IMR-90 (cell line): Measurements from ENCODE around the gene PIPOX. TPM values are rescaled to one million over a fixed set of nuclear protein-coding genes. Genes with fewer than 3 reads are reported as not detected.

Experiments used
- ATAC-seq: fragments of 200-7000 bp; cut with Tn5 transposase; 2 replicates; pipeline ENCODE4 v1.9.1; 2020; ENCODE audit warnings: low read depth, mild to moderate bottlenecking, moderate library complexity
- BruUV-seq: library from RNA; stranded (reverse); fragments of 400-500 nt; replicated peaks from 2 replicates; lab custom pipeline; 2021; lab: Mats Ljungman, UMichigan
- CTCF ChIA-PET: fragments of 300-600 bp; formaldehyde crosslinking; extraction: SDS; loops from one replicate; lab custom pipeline; 2021; ENCODE audit warnings: antibody characterized with exemption; lab: Yijun Ruan, JAX
- POLR2A ChIA-PET: fragments of 300-600 bp; sonication (Branson Sonifier 250); formaldehyde crosslinking; loops from one replicate; lab custom pipeline; 2022; ENCODE audit warnings: antibody characterized with exemption; ENCODE audit not compliant: unreplicated experiment; lab: Charles Lee
- DNase-seq: peaks from one replicate; pipeline ENCODE4 v3.0.0; 2013
- H2AFZ ChIP-seq: replicated peaks from 2 replicates; pipeline ENCODE3; 2013; ENCODE audit warnings: low read length, mild to moderate bottlenecking; ENCODE audit not compliant: poor library complexity
- H2AK5ac ChIP-seq: 2 replicates; pipeline ENCODE4 v1.6.1; 2013; ENCODE audit warnings: low read depth, low read length, inconsistent platforms
- H2AK9ac ChIP-seq: replicated peaks from 2 replicates; pipeline ENCODE3; 2013; ENCODE audit warnings: mild to moderate bottlenecking, low read depth, low read length, moderate library complexity; ENCODE audit not compliant: poor library complexity
- H2BK120ac ChIP-seq: 2 replicates; pipeline ENCODE4 v1.6.1; 2013; ENCODE audit warnings: low read depth, low read length, inconsistent platforms
- H2BK15ac ChIP-seq: 3 replicates; pipeline ENCODE4 v1.6.1; 2013; ENCODE audit warnings: low read depth, low read length, inconsistent platforms
- H2BK20ac ChIP-seq: 2 replicates; pipeline ENCODE4 v1.6.1; 2013; ENCODE audit warnings: low read depth, mild to moderate bottlenecking, inconsistent platforms, low read length, moderate library complexity
- H2BK5ac ChIP-seq: 2 replicates; pipeline ENCODE4 v1.6.1; 2013; ENCODE audit warnings: mild to moderate bottlenecking, low read depth, low read length, inconsistent platforms; ENCODE audit not compliant: poor library complexity, severe bottlenecking
- H3K14ac ChIP-seq: replicated peaks from 2 replicates; pipeline ENCODE4 v1.6.1; 2013; ENCODE audit warnings: low read depth, low read length, inconsistent platforms
- H3K18ac ChIP-seq: 2 replicates; pipeline ENCODE4 v1.6.1; 2013; ENCODE audit warnings: low read depth, low read length, control low read depth
- H3K23ac ChIP-seq: 2 replicates; pipeline ENCODE4 v1.6.1; 2013; ENCODE audit warnings: low read depth, low read length, inconsistent platforms
- H3K27ac ChIP-seq: 2 replicates; pipeline ENCODE4 v1.5.1; 2013; ENCODE audit warnings: mild to moderate bottlenecking, control low read depth, low read length; ENCODE audit not compliant: insufficient read depth
- H3K27me3 ChIP-seq: 2 replicates; pipeline ENCODE4 v1.6.1; 2013; ENCODE audit warnings: low read length; ENCODE audit not compliant: control insufficient read depth, insufficient read depth
- H3K36me3 ChIP-seq: 2 replicates; pipeline ENCODE4 v1.6.1; 2013; ENCODE audit warnings: low read length, mixed read lengths; ENCODE audit not compliant: control insufficient read depth, insufficient read depth
- H3K4ac ChIP-seq: 2 replicates; pipeline ENCODE4 v1.6.1; 2013; ENCODE audit warnings: low read depth, low read length, inconsistent platforms
- H3K4me1 ChIP-seq: 2 replicates; pipeline ENCODE4 v1.6.1; 2013; ENCODE audit warnings: low read length, mixed read lengths; ENCODE audit not compliant: control insufficient read depth, insufficient read depth
- H3K4me2 ChIP-seq: 2 replicates; pipeline ENCODE4 v1.6.1; 2013; ENCODE audit warnings: low read depth, mild to moderate bottlenecking, control low read depth, low read length, moderate library complexity
- H3K4me3 ChIP-seq: 2 replicates; pipeline ENCODE4 v1.5.1; 2013; ENCODE audit warnings: low read depth, mild to moderate bottlenecking, control low read depth, low read length, moderate library complexity; ENCODE audit not compliant: insufficient read depth
- H3K56ac ChIP-seq: 2 replicates; pipeline ENCODE4 v1.6.1; 2013; ENCODE audit warnings: low read length, inconsistent platforms; ENCODE audit not compliant: insufficient read depth; ENCODE audit errors: extremely low read depth
- H3K79me1 ChIP-seq, 2 experiments: 2 replicates each; pipeline ENCODE4 v1.6.1; 2013; ENCODE audit warnings: low read length in 2 of 2, inconsistent platforms in 1 of 2, low read depth in 1 of 2
- H3K9ac ChIP-seq: 2 replicates; pipeline ENCODE4 v1.6.1; 2013; ENCODE audit warnings: low read depth, low read length, control low read depth
- H3K9me1 ChIP-seq: 2 replicates; pipeline ENCODE4 v1.6.1; 2013; ENCODE audit warnings: low read length, inconsistent platforms; ENCODE audit not compliant: insufficient read depth
- H3K9me3 ChIP-seq: 2 replicates; pipeline ENCODE4 v1.6.1; 2013; ENCODE audit warnings: low read length; ENCODE audit not compliant: control insufficient read depth, insufficient read depth
- H4K20me1 ChIP-seq: 2 replicates; pipeline ENCODE4 v1.6.1; 2013; ENCODE audit warnings: low read length, inconsistent platforms; ENCODE audit not compliant: insufficient read depth
- H4K5ac ChIP-seq: 2 replicates; pipeline ENCODE4 v1.6.1; 2013; ENCODE audit warnings: mild to moderate bottlenecking, low read depth, low read length, control low read depth
- H4K8ac ChIP-seq, 2 experiments: 2 replicates each; pipeline ENCODE4 v1.6.1; 2013; ENCODE audit warnings: low read depth in 2 of 2, low read length in 2 of 2, control low read depth in 1 of 2, inconsistent platforms in 1 of 2
- H4K91ac ChIP-seq: 2 replicates; pipeline ENCODE4 v1.6.1; 2013; ENCODE audit warnings: low read depth, low read length, inconsistent platforms; ENCODE audit not compliant: insufficient read depth
- FOS ChIP-seq: fragments of 150-350 bp; IDR thresholded peaks from 2 replicates; pipeline ENCODE4 v1.6.1; 2016; ENCODE audit warnings: low read depth, low read length
- MAZ ChIP-seq: IDR thresholded peaks from 2 replicates; pipeline ENCODE4 v1.6.1; 2012; ENCODE audit warnings: low read depth, mild to moderate bottlenecking, low read length, improper control_type of control experiment, moderate library complexity, borderline replicate concordance
- MXI1 ChIP-seq: IDR thresholded peaks from 2 replicates; pipeline ENCODE4 v1.6.1; 2012; ENCODE audit warnings: low read depth, mild to moderate bottlenecking, low read length, moderate library complexity, borderline replicate concordance
- NFE2L2 ChIP-seq: fragments of 150-350 bp; IDR thresholded peaks from 2 replicates; pipeline ENCODE4 v1.6.1; 2016; ENCODE audit warnings: low read depth, mild to moderate bottlenecking, low read length
- SMC3 ChIP-seq: fragments of 150-350 bp; IDR thresholded peaks from 2 replicates; pipeline ENCODE4 v1.6.1; 2016; ENCODE audit warnings: low read depth, mild to moderate bottlenecking, antibody characterized with exemption, low read length, moderate library complexity
- WGBS, 2 experiments: methylation state at CpG; one replicate each; pipeline versions ENCODE4 v1.1.5 to v1.1.7; 2013; ENCODE audit warnings: missing lambda C conversion rate in 2 of 2; ENCODE audit not compliant: insufficient read length in 1 of 2; ENCODE audit errors: extremely low coverage in 2 of 2; 5-methylcytosine and 5-hydroxymethylcytosine counted together
- dilution Hi-C: fragments of 300-500 bp; cut with HindIII; formaldehyde crosslinking; loops from one replicate; pipeline ENCODE4 v1.14.3; 2018; ENCODE audit warnings: low sequenced_read_pairs; ENCODE audit not compliant: unreplicated experiment
- in situ Hi-C: fragments of 300-500 bp; cut with MboI; formaldehyde crosslinking; loops from 3 replicates; pipeline ENCODE4 v1.14.3; 2019; ENCODE audit warnings: low sequenced_read_pairs, inconsistent platforms, mixed read lengths
- intact Hi-C: fragments of 100-400 bp; cut with micrococcal nuclease; formaldehyde crosslinking; loops from 2 replicates; pipeline ENCODE4 v1.10.0; 2022
- polyA plus RNA-seq, 3 experiments: library from polyadenylated mRNA; depleted of rRNA; stranded (reverse); fragments of >200 nt; gene quantifications; 2 replicates each; pipeline ENCODE4 v1.2.3, GENCODE V29; 2012; ENCODE audit warnings: low replicate concordance in 1 of 3
- total RNA-seq: library from RNA; depleted of rRNA; stranded (reverse); fragments of >200 nt; gene quantifications from 2 replicates; pipeline ENCODE4 v1.2.3, GENCODE V29; 2012
- TF ChIP-seq, protein P1 (sequence below): fragments of 150-350 bp; IDR thresholded peaks from 2 replicates; pipeline ENCODE4 v1.6.1; 2017; ENCODE audit warnings: mild to moderate bottlenecking, antibody characterized with exemption, low read length, low read depth

PIPOX gene
- total and polyA plus RNA-seq, 2 of the 4 experiments (the other 2 are of a cell fraction) = 0.43 to 1.3 TPM

DNA sequence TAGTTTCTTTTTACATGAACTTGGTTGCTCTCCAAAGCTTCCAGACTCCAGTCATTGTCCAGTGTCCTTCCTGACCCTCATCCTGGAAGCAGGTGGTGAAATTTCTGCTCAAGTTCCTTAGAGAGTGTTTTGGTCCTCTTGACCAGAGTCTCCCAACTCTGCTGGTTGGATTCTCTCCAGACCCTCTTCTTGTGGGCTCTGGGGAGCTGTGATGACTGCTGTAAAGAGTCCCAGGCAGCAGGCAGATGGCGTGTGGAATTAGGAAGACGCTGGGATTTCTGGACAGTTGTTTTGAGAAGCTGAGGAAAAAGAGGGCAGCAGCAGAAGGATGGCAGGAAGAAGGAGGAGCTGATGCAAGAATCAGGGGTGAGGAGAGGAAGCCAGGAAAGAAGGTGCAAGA is 35.5 kb upstream of the PIPOX start:
- 0 out of 2 replicates have a peak, but pooled peaks cover 3% of the 10 kb centered on the region for H3K9me1 ChIP-seq
- peaks cover 3% of the 10 kb centered on the region for H3K4me1 ChIP-seq
- peaks cover 81% of the 10 kb centered on the region for H3K27me3 ChIP-seq
- no peak overlapping the region for H4K5ac ChIP-seq
- no peak overlapping the region for H2AK9ac ChIP-seq
- H3K14ac ChIP-seq = no peak overlapping the region
- no peak overlapping the region for H2BK5ac ChIP-seq
- H3K18ac ChIP-seq = no peak overlapping the region
- H2BK15ac ChIP-seq = no peak overlapping the region
- no peak overlapping the region for H2BK120ac ChIP-seq
- 8% methylated on average over 2 of the region's 2 CpGs; no CpG with 5 or more reads in 1 of the 2 experiments for WGBS, 2 experiments
- no peaks in the 10 kb centered on the region for H3K36me3 ChIP-seq
- ATAC-seq (no peak), DNase-seq (no peak)
- in situ Hi-C loops (no loop called here), dilution Hi-C loops (no loop called here), intact Hi-C loops (loop anchor here (2.0 kb wide), 1 partner anchor 39 kb away; no protein-coding TSS in a partner anchor)
- no peak overlapping the region for H3K9ac ChIP-seq
- no peak overlapping the region for H2AFZ ChIP-seq
- no peak overlapping the region for H4K8ac ChIP-seq
- H3K23ac ChIP-seq = no peak overlapping the region
- peaks cover 1% of the 10 kb centered on the region; the same call in 1 of the 2 replicates for H3K9me3 ChIP-seq
- H3K79me1 ChIP-seq = no peaks in the 10 kb centered on the region
- no peak overlapping the region for H4K91ac ChIP-seq
- H3K56ac ChIP-seq = no peak overlapping the region
- no peak overlapping the region for H3K27ac ChIP-seq
- H3K4me2 ChIP-seq = no peak overlapping the region
- BruUV-seq = no TSS peak
- peaks cover 3% of the 10 kb centered on the region; the same call in 1 of the 2 replicates for H4K20me1 ChIP-seq
- no peak overlapping the region for H2AK5ac ChIP-seq
- H3K4me3 ChIP-seq = no peak overlapping the region
- TF ChIP-seq MXI1 (no peak), FOS (no peak), NFE2L2 (no peak), SMC3 (no peak), MAZ (no peak)
- TF ChIP-seq, protein P1, sequence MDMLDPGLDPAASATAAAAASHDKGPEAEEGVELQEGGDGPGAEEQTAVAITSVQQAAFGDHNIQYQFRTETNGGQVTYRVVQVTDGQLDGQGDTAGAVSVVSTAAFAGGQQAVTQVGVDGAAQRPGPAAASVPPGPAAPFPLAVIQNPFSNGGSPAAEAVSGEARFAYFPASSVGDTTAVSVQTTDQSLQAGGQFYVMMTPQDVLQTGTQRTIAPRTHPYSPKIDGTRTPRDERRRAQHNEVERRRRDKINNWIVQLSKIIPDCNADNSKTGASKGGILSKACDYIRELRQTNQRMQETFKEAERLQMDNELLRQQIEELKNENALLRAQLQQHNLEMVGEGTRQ = no peak
- no peak overlapping the region for H2BK20ac ChIP-seq
- ChIA-PET CTCF (no interaction called here), POLR2A (interaction anchor here (0.6 kb wide), 1 partner anchor 33 kb away, joined by 5 read pairs; no protein-coding TSS in a partner anchor)
- H3K4ac ChIP-seq = no peak overlapping the region
